SK-N-SH (cell line): ENCODE results near the gene MYO1D. TPM values are rescaled to one million over a fixed set of nuclear protein-coding genes. Genes with fewer than 3 reads are reported as not detected.

ENCODE experiments used
- CTCF ChIA-PET: fragments of 300-600, 350-600 bp; formaldehyde crosslinking; extraction: SDS; loops from one replicate; lab custom pipeline; 2021; lab: Yijun Ruan, JAX
- POLR2A ChIA-PET: fragments of 350-600 bp; sonication (Branson Sonifier 250); formaldehyde crosslinking; extraction: SDS; loops from one replicate; lab custom pipeline; 2020; ENCODE audit warnings: antibody characterized with exemption, inconsistent platforms; lab: Yijun Ruan, JAX
- DNase-seq: peaks from one replicate; pipeline ENCODE4 v3.0.0; 2012
- H2AFZ ChIP-seq: fragments of 200-600 bp; sonication (generic); 2 replicates; pipeline ENCODE4 v1.8.1; 2016; ENCODE audit warnings: antibody characterized with exemption, mild to moderate bottlenecking, low read depth
- H3F3A ChIP-seq: fragments of 200-600 bp; sonication (generic); replicated peaks from 2 replicates; pipeline ENCODE3; 2016; ENCODE audit warnings: antibody characterized with exemption, mild to moderate bottlenecking; ENCODE audit not compliant: insufficient read depth
- H3K27ac ChIP-seq, 2 experiments: fragments of 200-500 bp in 1 of 2; fragments of 200-600 bp in 1 of 2; sonication (Bioruptor generic) in 1 of 2; sonication (generic), shearing (Covaris generic) in 1 of 2; 2 replicates each; pipeline versions ENCODE4 v1.5.1 to v1.6.1; 2014 to 2016; ENCODE audit warnings: low read depth in 2 of 2, inconsistent platforms in 1 of 2, low read length in 1 of 2, mild to moderate bottlenecking in 1 of 2, mixed read lengths in 1 of 2
- H3K27me3 ChIP-seq: fragments of 200-600 bp; sonication (generic), shearing (Covaris generic); 2 replicates; pipeline ENCODE4 v1.6.1; 2016; ENCODE audit warnings: mixed run types; ENCODE audit not compliant: insufficient read depth
- H3K36me3 ChIP-seq, 2 experiments: fragments of 200-500 bp in 1 of 2; fragments of 200-600 bp in 1 of 2; sonication (Bioruptor generic) in 1 of 2; sonication (generic) in 1 of 2; replicated peaks in 1 of 2; 2 replicates each; pipeline versions ENCODE3 to v1.5.1; 2014 to 2016; ENCODE audit warnings: low read length in 1 of 2, mild to moderate bottlenecking in 1 of 2; ENCODE audit not compliant: insufficient read depth in 2 of 2, control insufficient read depth in 1 of 2
- H3K4me1 ChIP-seq, 2 experiments: fragments of 200-500 bp in 1 of 2; fragments of 200-600 bp in 1 of 2; sonication (Bioruptor generic) in 1 of 2; sonication (generic), shearing (Covaris generic) in 1 of 2; 2 replicates each; pipeline versions ENCODE4 v1.5.1 to v1.6.1; 2014 to 2016; ENCODE audit warnings: low read depth in 1 of 2, low read length in 1 of 2, mixed run types in 1 of 2; ENCODE audit not compliant: insufficient read depth in 2 of 2, control insufficient read depth in 1 of 2
- H3K4me2 ChIP-seq: fragments of 200-600 bp; sonication (generic), shearing (Covaris generic); 2 replicates; pipeline ENCODE4 v1.6.1; 2017; ENCODE audit warnings: mixed run types
- H3K4me3 ChIP-seq, 2 experiments: fragments of 200-500 bp in 1 of 2; fragments of 200-600 bp in 1 of 2; sonication (Bioruptor generic) in 1 of 2; sonication (generic), shearing (Covaris generic) in 1 of 2; 2 replicates each; pipeline versions ENCODE4 v1.5.1 to v1.8.1; 2014 to 2016; ENCODE audit warnings: low read depth in 2 of 2, inconsistent platforms in 1 of 2, low read length in 1 of 2, mild to moderate bottlenecking in 1 of 2, mixed read lengths in 1 of 2, moderate library complexity in 1 of 2
- H3K79me2 ChIP-seq: fragments of 200-600 bp; sonication (generic); 2 replicates; pipeline ENCODE4 v1.8.1; 2017; ENCODE audit warnings: mild to moderate bottlenecking; ENCODE audit not compliant: insufficient read depth
- H3K9ac ChIP-seq: fragments of 200-600 bp; sonication (generic); 2 replicates; pipeline ENCODE4 v1.6.1; 2017; ENCODE audit warnings: mixed run types
- H3K9me2 ChIP-seq: fragments of 200-600 bp; sonication (generic); 2 replicates; pipeline ENCODE4 v1.6.1; 2017; ENCODE audit warnings: mixed run types
- H3K9me3 ChIP-seq: fragments of 200-600 bp; sonication (generic); 2 replicates; pipeline ENCODE4 v1.6.1; 2017; ENCODE audit warnings: mixed run types, mild to moderate bottlenecking, moderate library complexity
- H4K20me1 ChIP-seq: fragments of 200-600 bp; sonication (generic); 2 replicates; pipeline ENCODE4 v1.6.1; 2017; ENCODE audit warnings: mild to moderate bottlenecking, mixed run types; ENCODE audit not compliant: insufficient read depth
- CTCF ChIP-seq: fragments of 200-600 bp; sonication (generic); IDR thresholded peaks from 2 replicates; pipeline ENCODE4 v1.6.1; 2017; ENCODE audit warnings: antibody characterized with exemption, mild to moderate bottlenecking, moderate library complexity
- FOSL2 ChIP-seq: IDR thresholded peaks from 2 replicates; pipeline ENCODE4 v1.4.0; 2012; ENCODE audit warnings: low read depth, mild to moderate bottlenecking, moderate library complexity, borderline replicate concordance
- FOXJ3 ChIP-seq: sonication (generic); formaldehyde crosslinking; IDR thresholded peaks from 2 replicates; pipeline ENCODE4 v1.5.1; 2020; ENCODE audit warnings: mild to moderate bottlenecking, missing genetic modification reagents
- GABPA ChIP-seq: IDR thresholded peaks from 2 replicates; pipeline ENCODE4 v1.4.0; 2012; ENCODE audit warnings: low read depth, mild to moderate bottlenecking
- JUND ChIP-seq: IDR thresholded peaks from 2 replicates; pipeline ENCODE4 v1.4.0; 2012
- MXI1 ChIP-seq: IDR thresholded peaks from 2 replicates; pipeline ENCODE4 v1.6.1; 2012; ENCODE audit warnings: mild to moderate bottlenecking, low read depth, low read length, improper control_type of control experiment
- NFIC ChIP-seq: IDR thresholded peaks from 2 replicates; pipeline ENCODE4 v1.4.0; 2012; ENCODE audit warnings: borderline replicate concordance
- RCOR1 ChIP-seq: fragments of 150-350 bp; IDR thresholded peaks from 2 replicates; pipeline ENCODE4 v1.6.1; 2017; ENCODE audit warnings: antibody characterized with exemption, low read length
- REST ChIP-seq: IDR thresholded peaks from 2 replicates; pipeline ENCODE4 v1.6.1; 2012; ENCODE audit warnings: mild to moderate bottlenecking, low read depth, low read length, moderate library complexity
- TAF1 ChIP-seq: IDR thresholded peaks from 2 replicates; pipeline ENCODE4 v1.6.1; 2012; ENCODE audit warnings: low read depth, mild to moderate bottlenecking, low read length, moderate library complexity, borderline replicate concordance
- TEAD4 ChIP-seq: IDR thresholded peaks from 2 replicates; pipeline ENCODE4 v1.4.0; 2012; ENCODE audit warnings: mild to moderate bottlenecking, borderline replicate concordance; ENCODE audit not compliant: insufficient read depth
- USF1 ChIP-seq: IDR thresholded peaks from 2 replicates; pipeline ENCODE4 v1.4.0; 2012; ENCODE audit warnings: low read depth, borderline replicate concordance
- ZBTB33 ChIP-seq: IDR thresholded peaks from 2 replicates; pipeline ENCODE4 v1.4.0; 2012; ENCODE audit warnings: low read depth, borderline replicate concordance
- WGBS: methylation state at CpG from one replicate; pipeline ENCODE4 v1.1.6; 2017; ENCODE audit warnings: low lambda C conversion rate; 5-methylcytosine and 5-hydroxymethylcytosine counted together
- polyA plus RNA-seq, 3 experiments: library from polyadenylated mRNA; depleted of rRNA; stranded (reverse); fragments of >200 nt; gene quantifications; 2 replicates each; pipeline ENCODE4 v1.2.3, GENCODE V29; 2012

Gene MYO1D
- polyA plus RNA-seq, 1 of the 3 experiments (the other 2 are of a cell fraction) = 20.4 TPM

GRCh38 chr17:32880671-32881453 is 3.9 kb upstream of the MYO1D start:
- Histone ChIP-seq H3K9ac (no peak overlapping the region), H3K9me2 (no peaks in the 10 kb centered on the region), H3K27ac (no peak overlapping the region), H3K27me3 (no peaks in the 10 kb centered on the region), H2AFZ (no peak overlapping the region), H3K4me1 (peaks cover 0 to 6% of the 10 kb centered on the region in 2 experiments; a peak in 2 of 4 replicates), H3K36me3 (no peaks in the 10 kb centered on the region), H3K79me2 (peaks cover 5% of the 10 kb centered on the region; the same call in 1 of the 2 replicates), H3K4me3 (no peak overlapping the region), H3F3A (no peaks in the 10 kb centered on the region), H4K20me1 (no peaks in the 10 kb centered on the region), H3K9me3 (no peaks in the 10 kb centered on the region), H3K4me2 (no peak overlapping the region)
- DNase-seq = no peak
- no peak for TF ChIP-seq NFIC
- TF ChIP-seq TEAD4 = no peak
- TF ChIP-seq FOXJ3 (CRISPR knock-in tag) = no peak
- no peak for TF ChIP-seq ZBTB33
- TF ChIP-seq GABPA = no peak
- TF ChIP-seq JUND = no peak
- no peak for TF ChIP-seq TAF1
- no peak for TF ChIP-seq USF1
- no peak for TF ChIP-seq CTCF
- no peak for TF ChIP-seq FOSL2
- no peak for TF ChIP-seq RCOR1
- TF ChIP-seq MXI1 = no peak
- no peak for TF ChIP-seq REST
- POLR2A ChIA-PET = no interaction called here
- 88% methylated on average over 6 of the region's 6 CpGs for WGBS
- CTCF ChIA-PET = interaction anchor here (1.3 to 2.0 kb wide), 2 partner anchors 98 to 222 kb away, joined by 4 to 7 read pairs; no protein-coding TSS in a partner anchor
